ENCODE measurements around the gene MAST3. TPM values are rescaled to one million over a fixed set of nuclear protein-coding genes. Genes with fewer than 3 reads are reported as not detected.

MAST3 gene
- total and polyA plus RNA-seq, 2 donors (not counting 3 experiments of a cell fraction or from before 2014, with no cell fraction given): 1.5 to 2.7 TPM

DNA sequence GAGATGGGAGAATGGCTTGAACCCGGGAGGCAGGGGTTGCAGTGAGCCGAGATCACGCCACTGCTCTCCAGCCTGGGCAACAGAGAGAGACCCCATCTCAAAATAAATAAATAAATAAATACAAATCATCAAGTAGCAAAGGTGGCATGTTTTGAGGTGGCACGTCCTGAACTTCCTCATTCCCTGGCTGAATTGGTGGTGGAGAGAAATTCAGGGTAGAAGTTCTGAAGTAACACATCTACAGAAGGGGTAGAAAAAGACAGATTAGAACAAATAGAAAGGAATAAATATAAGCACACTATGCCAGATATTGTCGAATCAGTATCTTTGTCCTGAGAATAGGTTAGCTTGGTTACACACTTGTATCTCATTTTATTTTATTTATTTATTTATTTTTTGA, 82.4 kb downstream of the MAST3 start:
- no TSS peak for BruUV-seq (replicated peaks)
- POLR2A ChIA-PET: interaction anchor here (0.6 kb wide), 1 partner anchor 102 kb away, joined by 3 read pairs; no protein-coding TSS in a partner anchor

More for the DNA sequence above, 82.4 kb downstream of the MAST3 start:
- Histone ChIP-seq H3K4me2 (ENCODE audit: insufficient read depth, low read length) (no peak overlapping the region), H3K79me2 (ENCODE audit: control insufficient read depth, insufficient read depth, low read length) (no peaks in the 10 kb centered on the region), H3K27me3 (ENCODE audit: control insufficient read depth in 2 of 2, insufficient read depth in 2 of 2, low read length in 2 of 2) (peaks cover 0 to 2% of the 10 kb centered on the region in 2 experiments), H3K27ac (ENCODE audit: insufficient read depth, low read depth, low read length) (no peak overlapping the region), H4K20me1 (replicated peaks; ENCODE audit: control insufficient read depth, extremely low read depth, insufficient read depth, low read length) (no peaks in the 10 kb centered on the region), H3K9me1 (replicated peaks; ENCODE audit: control insufficient read depth, extremely low read depth, insufficient read depth, low read length) (no peaks in the 10 kb centered on the region), H3K36me3 (ENCODE audit: control insufficient read depth in 2 of 2, extremely low read depth in 1 of 2, insufficient read depth in 2 of 2, low read length in 2 of 2) (no peaks in the 10 kb centered on the region), H3K4me1 (ENCODE audit: control insufficient read depth, extremely low read depth, insufficient read depth, low read length) (no peaks in the 10 kb centered on the region), H2AFZ (ENCODE audit: low read depth, low read length) (no peak overlapping the region), H3K9ac (replicated peaks; ENCODE audit: extremely low read depth, insufficient read depth, low read length) (no peak overlapping the region), H3K9me3 (replicated peaks; ENCODE audit: control insufficient read depth, insufficient read depth, low read length) (no peaks in the 10 kb centered on the region), H3K4me3 (replicated peaks in 1 of 3; ENCODE audit: insufficient read depth in 1 of 3, low read depth in 1 of 3, low read length in 3 of 3) (no peak overlapping the region)
- dilution Hi-C loops (cut with MboI; ENCODE audit: extremely low pct_ligation_motif_present, low sequenced_read_pairs): no loop called here
- CTCF ChIA-PET: interaction anchor here (0.8 to 1.0 kb wide), 3 partner anchors 53 to 72 kb away, joined by 3 read pairs; no protein-coding TSS in a partner anchor
- intact Hi-C loops (cut with micrococcal nuclease): no loop called here
- TF ChIP-seq, protein P1, sequence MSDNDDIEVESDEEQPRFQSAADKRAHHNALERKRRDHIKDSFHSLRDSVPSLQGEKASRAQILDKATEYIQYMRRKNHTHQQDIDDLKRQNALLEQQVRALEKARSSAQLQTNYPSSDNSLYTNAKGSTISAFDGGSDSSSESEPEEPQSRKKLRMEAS (IDR thresholded peaks at IDR 0.05; ENCODE audit: insufficient read depth, insufficient read length): no peak
- no peak for TF ChIP-seq JUN (IDR thresholded peaks at IDR 0.05; ENCODE audit: borderline replicate concordance, insufficient read depth, insufficient read length, low read depth)
- TF ChIP-seq POLR2A (IDR thresholded peaks at IDR 0.05; ENCODE audit: low read depth, low read length): no peak
- no peak for TF ChIP-seq POLR2AphosphoS5 (IDR thresholded peaks at IDR 0.05; ENCODE audit: insufficient read depth, low read depth, low read length)
- TF ChIP-seq GATA2 (IDR thresholded peaks at IDR 0.05; ENCODE audit: insufficient read depth, insufficient read length, low read depth, low read length): no peak
- no peak for TF ChIP-seq CTCF (IDR thresholded peaks at IDR 0.05; ENCODE audit: extremely low read depth in 1 of 2, insufficient read depth in 1 of 2, low read depth in 1 of 2, low read length in 2 of 2)
- TF ChIP-seq EZH2 (IDR thresholded peaks at IDR 0.05; ENCODE audit: borderline replicate concordance, low read depth, low read length, severe bottlenecking): no peak
- no peak for TF ChIP-seq FOS (IDR thresholded peaks at IDR 0.05; ENCODE audit: borderline replicate concordance, insufficient read depth, low read length)
- TF ChIP-seq MYC (IDR thresholded peaks at IDR 0.05; ENCODE audit: low read depth, low read length): no peak
- FAIRE-seq (no peak), DNase-seq (ENCODE audit: low read depth, low spot score) (no peak)

Measured in endothelial cell of umbilical vein (primary cell).